Activated T-cell treated with anti-CD3 and anti-CD28 coated beads for 4 hours (primary cell): ENCODE data around the gene VSX2.
A peak's percentile ranks its signal among the peaks of the same experiment; 100 is the strongest.

Source experiments
- DNase-seq: peaks from one replicate; pipeline ENCODE4 v3.0.0-alpha.2; 2020

Gene VSX2

GRCh38 chr14:74302634-74303569 lies 63.7 kb downstream of the VSX2 start, which contains the start of gene ABCD4:
ABCD4 (minus strand) TSS chr14:74302934; CDS start chr14:74302912, 22 bp downstream.
- peak; percentile 78 for DNase-seq

DNA sequence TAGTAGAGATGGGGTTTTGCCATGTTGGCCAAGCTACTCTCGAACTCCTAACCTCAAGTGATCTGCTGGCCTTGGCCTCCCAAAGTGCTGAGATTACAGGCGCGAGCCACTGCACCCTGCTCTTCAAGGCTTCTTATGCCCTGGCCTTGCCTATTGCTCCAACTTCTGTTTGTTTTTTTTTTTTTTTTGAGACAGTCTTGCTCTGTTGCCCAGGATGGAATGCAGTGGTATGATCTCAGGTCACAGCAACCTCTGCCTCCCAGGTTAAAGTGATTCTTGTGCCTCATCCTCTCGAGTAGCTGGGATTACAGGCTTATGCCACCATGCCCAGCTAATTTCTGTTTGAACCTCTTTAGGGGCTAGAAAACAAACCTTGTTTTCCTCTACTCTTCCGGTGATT lies 69.4 kb downstream of the VSX2 start:
- DNase-seq: no peak

- DNase-seq: no peak
Measured at GRCh38 chr14:74309125-74310022, 70.1 kb downstream of the VSX2 start.

- DNase-seq: no peak
Measured at GRCh38 chr14:74312161-74312560, 72.9 kb downstream of the VSX2 start.
